Measurements from ENCODE around the gene TTPAL.

Gene TTPAL

GRCh38 chr20:44537993-44538392 lies 62.3 kb downstream of the TTPAL start:
- no peak for DNase-seq (ENCODE audit: low spot score)

GRCh38 chr20:44540834-44541233 lies 65.2 kb downstream of the TTPAL start:
- no peak for DNase-seq (ENCODE audit: low spot score)

- DNase-seq (ENCODE audit: low spot score), result no peak
Measured at GRCh38 chr20:44541992-44542391, 66.3 kb downstream of the TTPAL start.

- DNase-seq (ENCODE audit: low spot score), result no peak
Measured at GRCh38 chr20:44542890-44543289, 67.2 kb downstream of the TTPAL start.

DNA sequence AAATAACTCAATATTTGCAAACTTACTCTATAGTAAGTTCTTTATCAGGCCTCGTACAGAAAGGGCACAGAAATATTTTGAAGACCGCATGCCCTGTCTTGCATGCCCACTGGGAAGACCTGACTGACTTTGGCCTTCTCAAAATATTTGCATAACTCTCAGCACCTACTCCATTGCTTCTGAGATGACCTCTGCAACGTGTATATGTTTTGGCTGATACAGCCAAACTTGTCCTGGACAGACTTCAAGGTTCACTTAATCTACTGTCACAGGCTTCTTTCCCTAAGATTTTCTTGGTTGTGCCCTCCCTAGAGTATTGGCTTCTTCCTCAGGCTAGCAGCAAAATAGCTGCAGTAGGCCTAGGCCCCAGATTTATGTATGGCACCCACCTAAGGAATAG lies 67.7 kb downstream of the TTPAL start:
- no peak for DNase-seq (ENCODE audit: low spot score)
